CD4-positive, alpha-beta T cell treated with Interleukin-2 at 100 ng/mL for 4 hours (primary cell): ENCODE measurements around the gene BACH2.
"Not testable (repeated sequence)": the region's sequence is repeated elsewhere in the genome, so short reads cannot be mapped to it uniquely, and the experiment has no call there.

Experiments used
- DNase-seq: peaks from one replicate; pipeline ENCODE4 v3.0.0-alpha.2; 2020; ENCODE audit warnings: low spot score

The BACH2 gene

DNA sequence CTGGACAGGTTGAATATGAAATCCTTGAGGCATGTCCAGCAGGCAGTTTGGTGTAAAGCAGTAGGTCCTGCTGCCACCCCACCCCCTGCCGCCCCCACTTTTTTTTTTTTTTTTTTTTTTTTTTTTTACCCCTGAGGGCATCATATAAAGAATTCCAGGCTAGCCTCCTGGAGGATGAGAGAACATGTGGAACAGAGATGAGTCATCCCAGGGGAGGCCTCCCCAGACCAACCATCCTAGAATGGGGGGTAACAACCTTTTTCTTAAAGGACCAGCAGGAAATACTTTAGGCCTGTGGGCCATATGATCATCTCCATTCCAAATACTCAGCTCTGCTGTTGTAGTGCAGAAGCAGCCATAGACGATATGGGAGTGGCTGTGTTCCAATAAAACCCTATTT, 231.5 kb downstream of the BACH2 start:
- DNase-seq, result no peak

DNA sequence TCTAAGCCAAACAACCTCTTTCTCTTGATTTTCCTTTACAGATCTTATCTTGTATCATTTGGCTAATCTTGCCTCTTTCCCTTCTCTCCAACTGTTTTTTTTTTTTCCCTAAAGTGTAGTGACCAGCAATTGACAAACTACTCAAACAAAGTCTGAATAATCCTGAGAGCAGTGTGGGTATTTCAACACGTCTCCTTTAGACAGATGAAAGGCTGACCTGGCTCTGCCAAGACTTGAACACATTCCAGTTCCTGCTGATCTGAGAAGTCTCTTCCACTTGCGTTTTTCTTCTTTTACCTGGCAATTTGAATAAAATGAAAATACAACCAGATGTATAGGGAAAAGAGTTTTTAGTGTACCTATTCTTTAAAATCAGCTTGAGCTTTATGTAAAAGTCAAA, 234.0 kb downstream of the BACH2 start:
- no peak for DNase-seq

DNA sequence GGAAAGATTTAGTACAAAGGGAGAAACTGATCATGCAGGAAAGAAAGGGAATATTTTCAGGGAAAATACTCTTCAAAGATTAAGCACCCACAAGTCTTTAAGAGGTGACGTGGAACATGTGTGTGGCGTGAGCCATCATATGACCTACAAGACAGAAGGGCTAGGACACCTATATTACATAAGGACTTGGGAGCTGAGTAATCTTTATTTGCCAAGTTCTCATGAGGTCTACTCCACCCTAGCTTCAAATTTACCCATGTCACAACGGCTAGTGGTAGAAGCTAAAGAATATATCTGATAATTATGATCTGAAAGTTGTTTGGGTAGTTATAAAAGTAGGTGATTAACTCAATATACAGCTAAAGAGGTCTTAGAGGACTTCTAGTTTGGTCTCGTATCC, 234.6 kb downstream of the BACH2 start:
- no peak for DNase-seq

DNA sequence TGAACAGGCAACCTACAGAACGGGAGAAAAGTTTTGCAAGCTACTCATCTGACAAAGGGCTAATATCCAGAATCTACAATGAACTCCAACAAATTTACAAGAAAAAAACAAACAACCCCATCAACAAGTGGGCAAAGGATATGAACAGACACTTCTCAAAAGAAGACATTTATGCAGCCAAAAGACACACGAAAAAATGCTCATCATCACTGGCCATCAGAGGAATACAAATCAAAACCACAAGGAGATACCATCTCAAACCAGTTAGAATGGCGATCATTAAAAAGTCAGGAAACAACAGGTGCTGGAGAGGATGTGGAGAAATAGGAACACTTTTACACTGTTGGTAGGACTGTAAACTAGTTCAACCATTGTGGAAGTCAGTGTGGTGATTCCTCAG, 237.5 kb downstream of the BACH2 start:
- DNase-seq, result not testable (repeated sequence)

DNA sequence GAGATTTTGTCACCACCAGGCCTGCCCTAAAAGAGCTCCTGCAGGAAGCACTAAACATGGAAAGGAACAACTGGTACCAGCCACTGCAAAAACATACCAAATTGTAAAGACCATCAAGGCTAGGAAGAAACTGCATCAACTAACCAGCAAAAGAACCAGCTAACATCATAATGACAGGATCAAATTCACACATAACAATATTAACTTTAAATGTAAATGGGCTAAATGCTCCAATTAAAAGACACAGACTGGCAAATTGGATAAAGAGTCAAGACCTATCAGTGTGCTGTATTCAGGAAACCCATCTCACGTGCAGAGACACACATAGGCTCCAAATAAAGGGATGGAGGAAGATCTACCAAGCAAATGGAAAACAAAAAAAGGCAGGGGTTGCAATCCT, 240.7 kb downstream of the BACH2 start:
- DNase-seq, result not testable (repeated sequence)

DNA sequence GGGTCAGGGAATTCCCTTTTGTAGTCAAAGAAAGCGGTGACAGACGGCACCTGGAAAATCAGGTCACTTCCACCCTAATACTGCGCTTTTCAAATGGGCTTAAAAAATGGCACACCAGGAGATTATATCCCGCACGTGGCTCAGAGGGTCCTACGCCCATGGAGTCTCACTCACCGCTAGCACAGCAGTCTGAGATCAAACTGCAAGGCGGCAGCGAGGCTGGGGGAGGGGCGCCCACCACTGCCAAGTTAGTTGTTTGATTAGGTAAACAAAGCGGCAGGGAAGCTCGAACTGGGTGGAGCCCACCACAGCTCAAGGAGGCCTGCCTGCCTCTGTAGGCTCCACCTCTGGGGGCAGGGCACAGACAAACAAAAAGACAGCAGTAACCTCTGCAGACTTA, 242.4 kb downstream of the BACH2 start:
- not testable (repeated sequence) for DNase-seq

DNA sequence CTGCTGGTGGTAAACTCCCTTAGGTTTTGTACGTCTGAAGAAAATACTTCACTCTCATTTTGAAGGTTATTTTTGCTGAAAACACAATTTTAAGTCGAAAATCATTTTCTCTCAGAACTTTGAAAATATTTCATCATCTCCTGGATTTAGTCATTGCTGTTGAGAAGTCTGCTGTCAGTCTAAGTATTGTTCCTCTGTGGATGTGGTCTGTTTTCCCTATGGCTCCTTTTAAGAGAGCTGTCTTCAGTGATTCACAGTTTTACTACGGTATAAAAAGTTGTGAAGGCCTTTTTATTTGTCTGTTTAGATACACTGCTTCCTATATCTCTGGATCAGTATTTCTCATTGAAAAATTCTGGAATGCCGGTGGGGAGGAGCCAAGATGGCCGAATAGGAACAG, 243.0 kb downstream of the BACH2 start:
- DNase-seq, result no peak

DNA sequence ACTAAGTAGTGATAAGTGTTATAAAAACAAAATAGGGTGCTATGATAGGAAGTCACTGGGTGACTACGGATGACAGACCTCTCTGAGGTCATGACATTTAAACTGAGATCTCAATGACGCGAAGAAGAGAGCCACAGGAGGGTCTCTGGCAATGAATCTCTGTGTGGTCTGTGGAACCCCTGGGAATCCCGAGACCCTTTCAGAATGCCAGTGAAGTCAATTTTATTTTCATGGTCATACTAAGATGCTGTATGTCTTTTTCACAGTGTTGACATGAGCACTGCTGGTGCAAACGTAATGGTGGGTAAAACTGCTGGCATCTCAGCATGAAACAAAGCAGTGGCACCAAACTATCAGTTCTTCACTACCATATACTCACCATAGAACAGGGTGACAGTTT, 247.3 kb downstream of the BACH2 start:
- DNase-seq, result no peak

DNA sequence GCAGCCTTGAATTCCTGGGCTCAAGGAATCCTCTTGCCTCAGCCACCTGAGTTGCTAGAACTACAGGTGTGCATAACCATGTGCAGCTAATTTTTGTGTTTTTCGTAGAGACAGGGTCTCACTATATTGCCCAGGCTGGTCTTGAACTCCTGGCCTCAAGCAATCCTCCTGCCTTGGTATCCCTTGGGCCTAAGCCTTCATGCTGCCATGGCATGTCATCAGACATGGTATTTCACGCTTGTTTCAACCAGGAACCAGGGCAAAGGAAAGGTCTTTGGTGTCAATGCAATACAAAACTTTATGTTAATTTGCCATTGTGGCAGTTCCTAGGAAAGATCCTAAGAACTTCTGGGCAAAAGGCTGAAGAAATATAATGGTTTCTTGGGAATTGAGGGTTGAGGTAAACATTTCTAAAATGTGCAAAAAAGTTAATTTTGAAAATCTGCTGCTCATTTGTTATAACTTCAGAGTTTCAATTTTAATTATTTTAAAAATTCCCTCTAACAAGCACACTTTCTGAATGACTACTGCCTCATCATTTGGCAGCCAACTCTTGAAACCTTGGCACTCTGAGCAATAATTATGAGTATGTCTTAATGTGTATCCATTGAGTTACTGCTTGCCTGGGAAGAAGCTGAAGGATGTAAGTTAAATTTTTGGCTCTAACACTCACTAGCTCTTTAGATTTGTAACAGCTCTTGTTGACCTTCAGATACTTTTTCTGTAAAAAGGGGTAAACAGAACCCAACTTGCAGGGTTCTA, 248.3 kb downstream of the BACH2 start:
- DNase-seq, result no peak

DNA sequence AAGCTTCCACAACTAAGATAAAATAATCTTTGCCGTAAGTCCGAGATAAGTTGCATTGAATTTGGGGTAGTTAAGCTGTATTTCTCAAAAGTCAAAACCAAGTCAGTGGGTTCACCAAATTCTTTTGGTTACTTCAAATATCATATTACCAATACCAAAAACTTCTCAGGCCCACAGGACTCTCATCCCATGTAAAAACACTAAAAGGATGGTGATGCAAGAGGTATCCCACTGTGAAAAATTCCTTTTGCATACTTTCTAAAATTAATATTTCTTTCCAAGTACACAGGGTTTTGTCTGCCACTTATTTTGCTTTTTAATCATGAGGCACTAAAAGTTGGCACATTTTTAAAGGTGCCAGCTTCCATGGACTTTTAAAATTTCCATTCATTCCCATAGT, 251.1 kb downstream of the BACH2 start:
- no peak for DNase-seq

DNA sequence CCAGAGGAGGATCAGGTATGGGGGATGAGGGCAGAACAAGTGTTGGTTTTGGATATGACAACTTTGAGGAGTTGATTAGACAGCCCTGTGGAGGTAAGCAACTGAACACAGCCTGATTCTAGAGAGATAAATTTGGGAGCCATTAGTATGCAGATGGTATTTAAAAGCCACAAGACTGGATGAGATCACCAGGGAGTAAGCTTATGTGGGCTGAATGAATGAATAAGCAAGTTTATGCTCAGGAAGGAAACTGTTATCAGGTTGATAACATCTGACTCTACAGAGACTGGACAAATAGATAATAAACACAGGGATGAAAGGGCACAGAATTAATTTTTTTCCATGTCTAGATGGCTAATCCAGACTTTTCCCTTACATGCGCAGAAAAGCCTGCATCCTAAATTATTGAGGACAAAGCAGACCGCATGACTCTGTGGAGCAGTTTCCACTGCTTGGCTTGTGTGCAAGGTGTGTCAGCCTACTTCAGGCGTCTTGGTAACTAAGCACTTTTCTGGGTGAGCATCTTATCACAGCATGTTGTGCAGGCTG, 251.7 kb downstream of the BACH2 start:
- peak; percentile 24 for DNase-seq

DNA sequence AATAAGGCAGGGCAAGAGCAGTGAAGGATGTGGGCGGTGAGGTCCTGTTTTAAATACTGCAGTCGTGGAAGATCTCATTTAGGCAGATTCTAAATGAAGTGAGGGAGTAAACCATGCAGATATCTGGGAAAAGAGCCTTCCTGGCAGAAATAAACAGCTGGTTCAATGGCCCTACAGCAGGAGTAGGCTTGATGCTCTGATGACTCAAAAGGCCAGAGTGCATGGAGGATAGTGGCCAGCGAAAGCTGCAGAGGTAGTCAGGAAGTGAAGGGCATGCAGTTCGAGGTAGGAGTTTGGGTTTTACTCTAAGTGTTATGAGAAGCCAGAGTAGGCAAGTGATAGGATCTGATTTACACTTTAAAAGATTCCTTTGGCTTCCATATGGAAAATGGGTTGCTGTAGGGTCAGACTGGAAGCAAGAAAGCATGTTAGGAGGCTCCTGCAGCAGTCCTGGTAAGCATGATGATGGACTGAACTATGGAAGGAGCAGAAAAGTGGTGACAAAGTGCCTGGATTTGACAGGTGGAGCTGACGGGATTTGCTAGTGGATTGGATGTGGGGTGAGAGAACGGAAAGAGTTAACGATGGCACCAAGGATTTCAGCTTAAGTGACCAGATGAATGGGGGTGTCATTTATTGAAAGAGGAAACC, 252.3 kb downstream of the BACH2 start:
- DNase-seq, result no peak

DNA sequence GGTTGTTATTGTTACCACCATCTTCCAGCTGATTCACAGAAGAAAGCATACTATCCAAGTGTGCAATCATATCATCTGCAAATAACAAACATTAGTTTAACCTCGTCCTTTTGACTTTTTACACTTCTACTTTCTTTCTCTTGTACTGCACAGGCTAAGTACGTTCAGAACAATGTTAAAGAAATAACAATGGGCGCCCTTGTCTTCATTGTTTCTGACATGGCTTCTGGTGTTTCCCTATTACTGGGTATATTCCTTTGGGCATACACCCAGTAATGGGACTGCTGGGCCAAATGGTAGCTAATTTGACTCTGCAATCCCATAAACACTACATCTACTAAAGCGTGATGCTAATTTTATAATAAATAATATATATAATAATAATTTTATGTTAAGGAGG, 255.7 kb downstream of the BACH2 start:
- DNase-seq, result no peak

DNA sequence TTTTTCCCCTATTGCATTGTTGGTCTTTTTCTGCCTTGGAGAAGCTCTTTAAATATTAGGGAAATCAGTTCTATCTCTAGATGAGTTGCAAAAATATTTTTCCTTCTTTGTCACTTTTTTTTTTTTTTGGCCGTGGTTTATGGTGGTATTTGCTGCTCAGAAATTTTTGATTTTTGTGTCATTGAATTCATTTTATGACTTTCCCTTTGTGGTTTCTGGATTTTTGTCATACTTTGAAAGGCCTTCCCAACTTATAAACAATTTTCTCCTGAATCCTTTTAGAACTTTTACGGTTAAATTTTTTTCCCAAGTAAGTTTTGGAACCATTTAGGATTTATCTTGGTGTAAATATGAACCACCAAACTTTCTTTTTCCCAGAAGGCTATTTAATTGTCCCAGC, 256.7 kb downstream of the BACH2 start:
- no peak for DNase-seq

DNA sequence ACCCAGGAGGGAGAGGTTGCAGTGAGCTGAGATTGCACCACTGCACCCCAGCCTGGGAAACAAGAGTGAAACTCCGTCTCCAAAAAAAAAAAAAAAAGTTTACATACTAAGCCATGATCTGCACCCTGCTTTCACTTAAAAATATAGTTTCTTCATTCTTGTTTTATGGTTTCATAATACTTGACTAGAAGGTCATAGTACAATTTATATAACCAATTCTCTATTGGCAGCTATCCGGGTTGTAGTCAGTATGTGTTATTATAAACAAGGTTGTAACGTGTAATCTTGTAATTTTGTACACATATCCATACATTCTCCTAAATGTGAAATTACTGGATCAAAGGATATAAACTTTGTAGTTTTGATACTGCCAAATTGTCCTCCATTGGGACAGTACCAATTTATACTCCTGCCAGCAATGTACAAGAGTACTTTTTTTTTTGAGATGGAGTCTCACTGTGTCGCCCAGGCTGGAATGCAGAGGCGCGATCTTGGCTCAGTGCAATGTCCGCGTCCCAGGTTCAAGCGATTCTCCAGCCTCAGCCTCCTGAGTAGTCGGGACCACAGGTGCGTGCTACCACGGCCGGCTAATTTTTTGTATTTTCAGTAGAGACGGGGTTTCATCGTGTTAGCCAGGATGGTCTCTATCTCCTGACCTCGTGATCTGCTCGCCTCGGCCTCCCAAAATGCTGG, 257.5 kb downstream of the BACH2 start:
- DNase-seq, result no peak

DNA sequence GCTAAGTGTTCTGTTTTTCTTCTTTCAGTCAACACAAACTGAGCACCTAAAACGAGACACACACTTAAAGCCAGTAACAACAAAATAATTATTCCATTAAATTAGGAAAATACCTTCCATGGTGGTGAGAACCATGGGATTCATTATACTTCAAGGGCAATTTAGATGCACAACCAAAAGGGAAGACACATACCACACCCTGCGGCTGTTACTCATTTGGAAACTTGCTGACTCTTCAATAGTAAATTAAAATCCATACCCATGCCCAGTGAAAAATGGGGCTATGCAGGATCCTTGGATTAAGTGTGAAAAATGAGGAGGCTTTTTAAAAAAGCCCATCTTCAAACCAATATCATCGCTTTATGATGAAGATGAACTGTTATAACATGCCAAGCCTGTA, 259.7 kb downstream of the BACH2 start:
- DNase-seq, result no peak

DNA sequence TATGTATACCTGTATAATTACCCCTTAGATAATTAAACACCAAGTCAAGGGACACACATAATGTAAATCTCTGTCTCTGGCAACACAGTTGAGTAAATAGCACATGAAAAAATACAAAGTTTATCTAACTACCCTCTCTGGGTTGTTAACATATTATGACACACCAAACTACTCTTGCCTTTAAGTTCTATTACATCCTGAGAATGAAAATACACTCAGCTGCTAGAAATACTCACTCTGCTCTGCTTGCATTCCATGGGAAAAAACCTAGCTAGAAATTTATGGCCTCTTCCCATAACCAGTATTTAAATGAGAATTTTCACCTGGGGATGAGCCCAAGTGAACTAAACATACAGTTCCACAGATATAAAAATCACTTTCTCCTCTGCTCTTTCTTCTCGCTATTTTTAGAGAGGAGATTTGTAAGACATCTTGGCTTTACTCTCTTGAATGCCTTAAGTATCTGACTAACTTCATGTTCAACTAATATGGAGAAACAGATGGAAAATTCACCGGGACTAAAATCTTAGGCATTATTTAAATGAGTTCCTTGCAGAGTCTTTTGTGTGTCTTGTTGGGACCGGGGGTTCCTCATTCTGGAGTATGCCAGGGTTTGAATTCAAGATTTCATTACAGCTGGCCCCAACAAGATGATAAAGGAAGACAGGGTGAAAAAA, 261.5 kb downstream of the BACH2 start:
- DNase-seq, result no peak

DNA sequence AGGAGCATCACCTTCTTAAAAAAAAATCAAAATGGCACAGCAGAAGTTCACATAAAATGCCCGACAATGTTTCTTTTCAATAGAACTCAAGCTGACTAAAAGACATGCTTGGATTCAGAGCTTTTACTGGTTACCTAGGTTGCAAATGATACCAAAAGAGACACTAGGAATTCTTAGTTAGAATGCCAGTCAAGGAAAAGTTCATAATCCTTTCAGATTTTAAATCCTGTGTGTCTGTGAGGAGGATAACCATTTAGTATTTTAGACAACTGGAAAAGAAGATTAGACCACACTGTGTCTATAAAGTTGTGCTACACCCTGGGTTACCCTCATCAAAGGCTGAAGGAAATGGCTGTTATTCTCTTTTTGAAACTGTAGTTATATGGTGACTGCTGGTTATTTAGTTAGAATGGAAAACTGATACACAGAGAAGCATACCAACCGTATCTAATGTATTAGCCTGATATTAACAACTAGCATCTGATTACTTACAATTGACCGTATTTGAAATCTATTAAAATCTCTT, 262.8 kb downstream of the BACH2 start:
- DNase-seq, result no peak

DNA sequence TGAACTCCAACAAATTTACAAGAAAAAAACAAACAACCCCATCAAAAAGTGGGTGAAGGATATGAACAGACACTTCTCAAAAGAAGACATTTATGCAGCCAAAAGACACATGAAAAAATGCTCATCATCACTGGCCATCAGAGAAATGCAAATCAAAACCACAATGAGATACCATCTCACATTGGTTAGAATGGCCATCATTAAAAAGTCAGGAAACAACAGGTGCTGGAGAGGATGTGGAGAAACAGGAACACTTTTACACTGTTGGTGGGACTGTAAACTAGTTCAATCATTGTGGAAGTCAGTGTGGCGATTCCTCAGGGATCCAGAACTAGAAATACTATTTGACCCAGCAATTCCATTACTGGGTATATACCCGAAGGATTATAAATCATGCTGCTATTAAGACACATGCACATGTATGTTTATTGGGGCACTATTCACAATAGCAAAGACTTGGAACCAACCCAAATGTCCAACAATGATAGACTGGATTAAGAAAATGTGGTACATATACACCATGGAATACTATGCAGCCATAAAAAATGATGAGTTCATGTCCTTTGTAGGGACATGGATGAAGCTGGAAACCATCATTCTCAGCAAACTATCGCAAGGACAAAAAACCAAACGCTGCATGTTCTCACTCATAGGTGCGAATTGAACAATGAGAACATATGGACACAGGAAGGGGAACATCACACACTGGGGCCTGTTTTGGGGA, 264.0 kb downstream of the BACH2 start:
- not testable (repeated sequence) for DNase-seq

DNA sequence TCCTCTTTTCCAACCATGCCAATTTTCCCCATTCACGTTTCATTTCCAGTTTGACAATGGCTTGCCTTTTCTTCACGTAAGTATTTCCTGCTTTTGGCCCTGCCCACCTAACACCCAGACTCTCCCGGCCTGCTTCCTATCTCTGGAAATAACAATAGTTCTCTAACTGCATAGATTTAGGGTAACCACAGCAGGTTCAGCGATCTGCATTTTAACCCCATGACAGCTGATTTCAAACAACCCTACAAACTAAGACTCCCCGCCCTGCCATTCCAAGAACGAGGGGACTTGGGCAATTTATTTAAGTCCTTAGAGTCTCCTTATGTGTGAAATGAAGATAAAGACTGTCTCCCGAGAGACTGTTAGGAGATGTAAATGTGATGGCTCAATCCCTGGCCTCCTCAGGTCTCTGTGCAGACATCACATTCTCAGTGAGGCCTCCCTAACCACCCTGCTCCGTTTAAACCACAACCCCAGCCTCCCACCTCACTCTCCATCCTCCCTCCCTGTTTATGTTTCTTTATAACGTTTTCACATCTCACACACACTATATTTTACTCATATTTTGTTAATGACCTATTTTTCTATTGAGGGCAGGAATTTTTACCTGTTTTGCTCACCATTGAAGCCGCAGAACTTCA, 267.5 kb downstream of the BACH2 start:
- DNase-seq, result no peak
